Dermis microvascular lymphatic vessel endothelial cell (primary cell): ENCODE measurements around the gene HRH3. TPM values are rescaled to one million over a fixed set of nuclear protein-coding genes. Genes with fewer than 3 reads are reported as not detected.

Experiments used
- DNase-seq, 2 donors: peaks; one replicate each; pipeline versions ENCODE4 v3.0.0 to v3.0.0-alpha.2; 2010; ENCODE audit warnings: low read depth in 2 of 2
- total RNA-seq: library from RNA; depleted of rRNA; stranded (reverse); fragments of >200 nt; gene quantifications from 2 replicates; pipeline ENCODE4 v1.2.1, GENCODE V29; 2014

Gene HRH3
- total RNA-seq, 1 donor from 2014 or later = not detected

DNA sequence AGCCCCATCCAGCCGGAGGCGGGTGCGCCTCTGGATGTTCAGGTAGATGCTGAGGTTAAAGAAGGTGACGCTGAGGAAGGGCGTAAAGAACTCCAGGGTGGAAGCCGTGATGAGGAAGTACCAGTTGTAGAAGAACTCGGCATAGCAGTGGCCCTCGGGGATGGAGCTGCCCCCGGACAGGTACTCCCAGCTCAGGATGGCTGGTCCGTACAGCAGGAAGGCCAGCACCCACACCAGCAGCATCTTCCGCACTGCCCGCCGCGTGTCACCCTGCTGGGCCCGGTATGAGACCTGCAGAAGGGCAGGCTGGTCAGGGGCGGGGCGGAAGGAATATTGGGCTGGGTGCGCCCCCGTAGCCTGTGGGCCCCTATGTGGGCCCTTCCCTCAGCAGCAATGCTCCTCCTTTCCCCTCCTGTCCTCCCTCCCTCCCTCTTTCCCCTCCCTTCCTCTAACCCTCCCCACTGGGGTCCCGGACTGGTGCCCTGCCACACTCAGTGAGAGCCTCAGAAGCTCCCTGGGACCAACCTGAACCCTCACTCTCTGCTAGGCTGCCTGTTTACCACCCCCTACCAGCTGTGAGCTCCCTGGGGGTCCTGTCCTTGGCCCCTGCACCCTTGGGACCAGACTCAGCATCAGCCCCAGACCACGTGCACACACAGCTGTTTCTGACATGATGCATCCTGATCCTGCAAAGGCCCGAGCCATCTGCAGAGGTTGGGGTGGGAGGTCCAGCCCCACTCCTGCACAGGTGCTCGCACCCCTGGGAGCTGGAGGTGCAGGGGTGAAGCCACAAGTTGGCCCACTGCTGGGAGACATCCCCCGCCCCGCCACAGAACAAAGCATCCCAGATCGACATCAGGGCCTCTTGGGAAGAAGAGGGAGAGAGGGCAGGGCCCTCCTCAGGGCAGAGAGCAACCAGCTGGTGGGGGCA lies 3.2 kb downstream of the HRH3 start:
- DNase-seq = no peak

GRCh38 chr20:62215991-62216635 lies 4.0 kb downstream of the HRH3 start:
- DNase-seq = no peak

DNA sequence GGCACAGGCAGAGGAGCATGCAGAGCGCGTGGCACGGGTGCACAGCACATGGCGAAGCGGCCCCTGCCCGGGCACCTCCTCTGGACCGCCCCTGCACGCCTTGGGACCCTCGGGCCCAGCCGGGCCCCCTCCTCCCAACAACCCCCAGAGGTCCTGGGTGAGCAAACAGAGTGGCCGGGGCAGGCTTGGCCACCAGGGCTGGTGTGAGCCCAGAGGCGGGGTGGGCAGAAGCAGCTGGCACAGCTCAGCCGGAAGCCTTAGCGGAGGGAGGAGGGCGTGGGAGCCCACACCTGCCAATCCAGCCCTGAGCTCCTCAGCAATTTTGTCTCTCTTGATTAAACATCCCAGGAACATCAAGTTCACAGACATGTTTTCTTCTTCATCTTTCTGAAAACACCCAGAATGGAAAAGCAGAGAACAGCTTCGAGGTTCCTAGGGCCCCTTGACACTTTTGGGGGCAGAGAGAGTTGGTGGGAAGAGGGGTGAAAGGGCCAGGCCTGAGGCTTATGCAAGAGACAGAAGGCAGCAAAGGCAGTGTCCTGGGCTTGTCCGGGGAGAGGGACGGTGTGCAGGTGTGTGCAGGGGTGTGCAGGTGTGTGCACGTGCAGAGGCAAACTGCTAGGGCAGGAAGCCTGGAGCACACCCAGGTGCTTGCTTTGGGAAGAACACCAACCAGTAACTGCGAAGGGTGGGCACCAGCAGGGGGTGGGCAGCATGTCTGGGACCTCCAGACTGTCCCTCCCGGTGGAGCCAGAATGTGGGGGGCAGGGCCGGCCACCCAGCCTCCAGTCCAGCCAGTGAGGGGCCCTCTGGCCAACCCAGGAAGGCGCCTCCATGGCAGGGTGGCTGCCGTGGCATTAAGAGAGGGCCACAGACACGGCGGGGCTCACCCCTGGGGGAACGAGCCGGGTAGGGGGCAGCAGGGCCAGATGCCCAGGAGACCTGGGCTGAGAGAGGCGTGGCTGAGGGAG lies 4.8 kb downstream of the HRH3 start:
- DNase-seq = no peak

GRCh38 chr20:62214067-62214466 lies 6.0 kb downstream of the HRH3 start:
- no peak for DNase-seq

GRCh38 chr20:62212299-62212698 lies 7.8 kb downstream of the HRH3 start:
- no peak for DNase-seq

DNA sequence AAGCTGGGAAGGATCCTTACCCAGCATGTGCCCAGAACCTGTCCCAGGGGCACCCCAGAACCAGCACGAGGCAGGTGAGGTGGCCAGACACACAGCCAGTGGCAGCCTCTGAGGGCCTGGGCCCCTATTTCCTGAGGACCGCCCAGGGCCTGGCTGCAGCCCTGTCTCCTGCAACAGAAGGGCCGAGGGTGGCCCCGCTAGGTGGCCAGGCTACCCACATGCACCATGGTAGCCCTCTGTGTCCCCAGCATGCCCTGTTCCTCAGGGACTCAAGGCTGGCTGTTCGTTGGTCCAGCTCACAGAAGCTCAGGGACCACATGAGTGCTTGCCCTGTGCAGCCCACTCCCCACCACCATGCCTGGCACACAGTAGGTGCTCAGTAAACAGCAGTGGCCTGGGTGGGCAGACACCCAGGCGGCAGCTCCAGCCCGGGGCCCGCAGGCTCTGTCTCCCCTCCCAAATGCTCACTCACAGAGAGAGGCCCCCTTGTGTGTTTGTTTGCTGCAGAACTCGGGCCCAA lies 8.2 kb downstream of the HRH3 start:
- no peak for DNase-seq

- DNase-seq = no peak
Measured at GRCh38 chr20:62211216-62211615, 8.9 kb downstream of the HRH3 start.

GRCh38 chr20:62210496-62210855 lies 9.6 kb downstream of the HRH3 start:
- DNase-seq = no peak

DNA sequence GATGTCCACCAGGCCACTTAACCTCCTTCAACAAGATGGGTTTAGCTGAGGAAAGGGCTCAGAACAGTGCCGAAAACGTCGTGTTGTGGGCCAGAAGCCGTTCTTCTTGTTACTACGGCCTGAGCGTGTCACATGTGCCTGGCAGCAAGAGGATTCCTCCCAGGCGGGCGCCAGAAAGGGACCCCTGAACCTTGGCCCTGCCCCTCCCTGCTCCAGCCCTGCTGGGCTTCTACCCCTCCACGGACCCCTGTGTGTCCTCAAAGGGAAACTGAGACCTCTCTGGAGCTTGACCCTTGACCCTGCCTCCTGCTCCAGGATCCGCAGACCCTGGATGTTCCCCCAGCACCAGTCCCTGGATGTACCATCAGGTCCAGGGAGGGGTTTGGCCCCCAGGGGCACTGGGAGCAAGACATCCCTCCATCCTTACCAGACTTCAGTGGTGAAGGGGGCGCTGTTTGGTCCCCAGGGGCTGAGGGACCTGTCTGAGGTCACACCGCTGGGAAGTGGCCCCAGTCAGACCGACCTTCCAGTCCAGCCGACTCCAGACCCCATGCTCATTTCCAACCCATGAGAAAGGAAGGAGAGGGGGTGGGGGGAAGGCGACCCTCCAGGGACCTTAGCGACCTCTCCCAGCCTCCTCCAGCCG lies 10.1 kb downstream of the HRH3 start:
- DNase-seq = no peak

- DNase-seq = peak in 1 of 2 donors; percentile 49
Measured at GRCh38 chr20:62208795-62209755, 11.0 kb downstream of the HRH3 start.

GRCh38 chr20:62208061-62208794 lies 11.8 kb downstream of the HRH3 start:
- DNase-seq = no peak

DNA sequence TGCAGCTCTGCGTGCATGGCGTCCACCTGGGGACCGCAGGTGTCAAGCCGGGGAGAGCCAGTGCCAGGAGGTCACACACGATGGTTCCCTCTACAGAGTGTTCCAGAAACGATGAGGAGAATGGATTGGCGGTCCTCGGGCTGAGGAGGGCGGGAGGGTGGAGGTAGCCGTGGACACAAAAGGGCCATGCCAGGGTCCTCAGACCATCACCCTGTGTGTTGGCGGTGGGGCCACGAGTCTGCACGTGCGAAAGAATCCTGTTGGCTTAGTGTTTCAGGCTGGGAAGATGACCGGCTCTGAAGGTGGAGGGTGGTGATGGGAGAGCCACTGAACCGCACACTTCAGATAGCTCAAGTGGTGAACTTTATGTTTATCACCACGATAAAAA lies 13.7 kb downstream of the HRH3 start:
- DNase-seq = no peak

DNA sequence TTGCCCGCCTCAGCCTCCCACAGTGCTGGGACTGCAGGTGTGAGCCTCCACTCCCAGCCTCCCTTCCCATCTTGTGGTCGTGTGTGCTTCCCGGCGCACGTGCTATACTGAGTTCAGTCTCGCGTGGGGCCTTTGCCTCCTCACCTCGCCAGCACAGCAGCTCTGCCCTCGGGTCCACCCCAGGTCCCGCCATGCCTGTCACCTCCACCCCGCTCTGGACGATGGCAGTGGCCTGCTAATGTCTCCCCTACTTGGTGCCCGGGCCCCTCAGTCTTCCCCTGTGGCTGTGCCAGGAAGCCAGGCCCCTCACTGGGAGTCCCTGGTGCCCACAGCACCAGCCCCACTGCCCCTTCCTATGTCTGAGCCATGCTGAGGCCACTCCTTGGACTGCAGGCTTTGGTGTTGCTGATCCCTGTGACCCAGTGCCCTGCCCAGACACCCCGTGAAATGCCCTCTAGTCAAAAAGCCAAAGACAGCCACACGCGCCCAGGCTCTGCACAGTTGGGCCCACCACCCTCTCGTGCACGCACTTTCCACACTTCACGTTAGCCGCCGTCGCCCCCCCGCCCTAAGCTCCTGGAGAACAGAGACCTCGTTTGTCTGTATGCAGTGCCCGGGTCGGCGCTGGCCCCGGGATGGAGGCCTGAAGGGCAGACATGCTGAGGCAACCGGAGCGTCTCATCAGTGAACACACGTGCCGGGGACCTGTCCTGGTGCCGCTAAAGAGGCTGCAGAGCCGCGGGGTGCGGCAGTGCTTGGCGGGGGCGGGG lies 14.3 kb downstream of the HRH3 start:
- no peak for DNase-seq

- DNase-seq = peak; percentile 40 to 63
Measured at GRCh38 chr20:62203378-62204030, 16.6 kb downstream of the HRH3 start.

GRCh38 chr20:62202676-62203377 lies 17.3 kb downstream of the HRH3 start:
- no peak for DNase-seq

- DNase-seq = no peak
Measured at GRCh38 chr20:62202083-62202395, 18.0 kb downstream of the HRH3 start.
